ENCODE measurements around the gene ADAM23. TPM values are rescaled to one million over a fixed set of nuclear protein-coding genes. Genes with fewer than 3 reads are reported as not detected.
A peak's percentile ranks its signal among the peaks of the same experiment; 100 is the strongest.

The ADAM23 gene
- total RNA-seq, 1 donor from 2014 or later, result 20.2 TPM

GRCh38 chr2:206555721-206556120 is 112.4 kb downstream of the ADAM23 start:
- no peak for TF ChIP-seq CTCF (conservative IDR thresholded peaks at IDR 0.05)
- H3K4me3 Mint-ChIP-seq, result no peak overlapping the region
- no peaks in the 10 kb centered on the region for H3K4me1 Mint-ChIP-seq (ENCODE audit: unreplicated experiment)
- H3K36me3 Mint-ChIP-seq, result no peaks in the 10 kb centered on the region
- no peaks in the 10 kb centered on the region for H3K27me3 Mint-ChIP-seq
- no peak overlapping the region for H3K27ac Mint-ChIP-seq
- H3K9me3 Mint-ChIP-seq, result no peaks in the 10 kb centered on the region
- DNase-seq (ENCODE audit: extremely low spot score, unreplicated experiment), result no peak

GRCh38 chr2:206556357-206556949 is 113.1 kb downstream of the ADAM23 start:
- Mint-ChIP-seq H3K4me3 (no peak overlapping the region), H3K36me3 (no peaks in the 10 kb centered on the region), H3K27ac (no peak overlapping the region), H3K4me1 (ENCODE audit: unreplicated experiment) (no peaks in the 10 kb centered on the region), H3K9me3 (no peaks in the 10 kb centered on the region), H3K27me3 (no peaks in the 10 kb centered on the region)
- no peak for DNase-seq (ENCODE audit: extremely low spot score, unreplicated experiment)
- peak; percentile 78 for TF ChIP-seq CTCF (conservative IDR thresholded peaks at IDR 0.05)

- H3K9me3 Mint-ChIP-seq, result no peaks in the 10 kb centered on the region
- no peak overlapping the region for H3K4me3 Mint-ChIP-seq
- H3K4me1 Mint-ChIP-seq (ENCODE audit: unreplicated experiment), result no peaks in the 10 kb centered on the region
- no peak for TF ChIP-seq CTCF (conservative IDR thresholded peaks at IDR 0.05)
- no peaks in the 10 kb centered on the region for H3K36me3 Mint-ChIP-seq
- DNase-seq (ENCODE audit: extremely low spot score, unreplicated experiment), result no peak
- H3K27me3 Mint-ChIP-seq, result no peaks in the 10 kb centered on the region
- no peak overlapping the region for H3K27ac Mint-ChIP-seq
Measured at GRCh38 chr2:206557321-206557720, 114.0 kb downstream of the ADAM23 start.

GRCh38 chr2:206558492-206558891 is 115.2 kb downstream of the ADAM23 start:
- H3K36me3 Mint-ChIP-seq, result no peaks in the 10 kb centered on the region
- H3K9me3 Mint-ChIP-seq, result no peaks in the 10 kb centered on the region

GRCh38 chr2:206561962-206562361 is 118.6 kb downstream of the ADAM23 start:
- H3K9me3 Mint-ChIP-seq, result no peaks in the 10 kb centered on the region
- no peaks in the 10 kb centered on the region for H3K27me3 Mint-ChIP-seq
- no peak for TF ChIP-seq CTCF (conservative IDR thresholded peaks at IDR 0.05)
- no peaks in the 10 kb centered on the region for H3K36me3 Mint-ChIP-seq
- no peak overlapping the region for H3K27ac Mint-ChIP-seq
- H3K4me3 Mint-ChIP-seq, result no peak overlapping the region
- DNase-seq (ENCODE audit: extremely low spot score, unreplicated experiment), result no peak
- no peaks in the 10 kb centered on the region for H3K4me1 Mint-ChIP-seq (ENCODE audit: unreplicated experiment)

More at GRCh38 chr2:206558492-206558891, 115.2 kb downstream of the ADAM23 start:
- H3K27ac Mint-ChIP-seq, result no peak overlapping the region
- no peak for DNase-seq (ENCODE audit: extremely low spot score, unreplicated experiment)
- H3K4me3 Mint-ChIP-seq, result no peak overlapping the region
- no peak for TF ChIP-seq CTCF (conservative IDR thresholded peaks at IDR 0.05)
- H3K27me3 Mint-ChIP-seq, result no peaks in the 10 kb centered on the region
- no peaks in the 10 kb centered on the region for H3K4me1 Mint-ChIP-seq (ENCODE audit: unreplicated experiment)

- TF ChIP-seq CTCF (conservative IDR thresholded peaks at IDR 0.05), result no peak
- no peak overlapping the region for H3K4me3 Mint-ChIP-seq
- no peaks in the 10 kb centered on the region for H3K27me3 Mint-ChIP-seq
- H3K27ac Mint-ChIP-seq, result no peak overlapping the region
- no peak for DNase-seq (ENCODE audit: extremely low spot score, unreplicated experiment)
- H3K36me3 Mint-ChIP-seq, result no peaks in the 10 kb centered on the region
- H3K4me1 Mint-ChIP-seq (ENCODE audit: unreplicated experiment), result no peaks in the 10 kb centered on the region
- H3K9me3 Mint-ChIP-seq, result no peaks in the 10 kb centered on the region
Measured at GRCh38 chr2:206562375-206562774, 119.0 kb downstream of the ADAM23 start.

Measured in type B pancreatic cell (in vitro differentiated cells).